PC-3 (cell line): ENCODE results near the gene AP3B1. TPM values are rescaled to one million over a fixed set of nuclear protein-coding genes. Genes with fewer than 3 reads are reported as not detected.

Source experiments
- ATAC-seq: fragments of 200-7000 bp; cut with Tn5 transposase; 2 replicates; pipeline ENCODE4 v1.9.1; 2020; ENCODE audit warnings: mild to moderate bottlenecking, moderate library complexity
- BruUV-seq: library from RNA; stranded (reverse); fragments of 400-500 nt; replicated peaks from 2 replicates; lab custom pipeline; 2021; lab: Mats Ljungman, UMichigan
- CTCF ChIA-PET: fragments of 300-600 bp; sonication (Branson Sonifier 250); formaldehyde crosslinking; loops from one replicate; lab custom pipeline; 2022; ENCODE audit warnings: antibody characterized with exemption; lab: Charles Lee
- POLR2A ChIA-PET: fragments of 300-600 bp; sonication (Branson Sonifier 250); formaldehyde crosslinking; loops from one replicate; lab custom pipeline; 2022; ENCODE audit warnings: antibody characterized with exemption; ENCODE audit not compliant: unreplicated experiment; lab: Charles Lee
- DNase-seq: peaks from one replicate; pipeline ENCODE4 v3.0.0-alpha.2; 2015
- H2AFZ ChIP-seq: fragments of 300-600 bp; sonication (generic); 2 replicates; pipeline ENCODE4 v1.6.0; 2016; ENCODE audit warnings: antibody characterized with exemption, low read length
- H3F3A ChIP-seq: fragments of 300-600 bp; sonication (generic); one replicate; pipeline ENCODE4 v1.6.0; 2017; ENCODE audit warnings: antibody characterized with exemption, low read length, control low read depth, mild to moderate bottlenecking; ENCODE audit not compliant: unreplicated experiment
- H3K27ac ChIP-seq: fragments of 300-600 bp; sonication (generic); 2 replicates; pipeline ENCODE4 v1.5.1; 2016; ENCODE audit warnings: mild to moderate bottlenecking, low read length
- H3K27me3 ChIP-seq: fragments of 300-600 bp; sonication (generic); 2 replicates; pipeline ENCODE4 v1.6.1; 2016; ENCODE audit warnings: low read length, mixed read lengths
- H3K36me3 ChIP-seq: fragments of 300-600 bp; sonication (generic); 2 replicates; pipeline ENCODE4 v1.6.1; 2016; ENCODE audit warnings: low read depth, mixed run types, low read length, mixed read lengths
- H3K4me1 ChIP-seq: fragments of 300-600 bp; sonication (generic); 2 replicates; pipeline ENCODE4 v1.5.1; 2016; ENCODE audit warnings: low read length; ENCODE audit not compliant: insufficient read depth
- H3K4me2 ChIP-seq: fragments of 300-600 bp; sonication (generic); 2 replicates; pipeline ENCODE4 v1.6.0; 2016; ENCODE audit warnings: low read length
- H3K4me3 ChIP-seq: fragments of 300-600 bp; sonication (generic); 2 replicates; pipeline ENCODE4 v1.5.1; 2016; ENCODE audit warnings: mild to moderate bottlenecking, low read length, mixed read lengths
- H3K79me2 ChIP-seq: fragments of 300-600 bp; sonication (generic); 2 replicates; pipeline ENCODE4 v1.6.1; 2017; ENCODE audit warnings: low read length, mixed read lengths
- H3K9ac ChIP-seq: fragments of 300-600 bp; sonication (generic); 2 replicates; pipeline ENCODE4 v1.6.0; 2016; ENCODE audit warnings: mild to moderate bottlenecking, low read length
- H3K9me2 ChIP-seq: fragments of 300-600 bp; sonication (generic); replicated peaks from 2 replicates; pipeline ENCODE4 v1.6.1; 2016; ENCODE audit warnings: mixed run types, low read length, mixed read lengths
- H3K9me3 ChIP-seq: fragments of 300-600 bp; sonication (generic); 2 replicates; pipeline ENCODE4 v1.6.1; 2016; ENCODE audit warnings: low read length, mixed read lengths
- H4K20me1 ChIP-seq: fragments of 300-600 bp; sonication (generic); 2 replicates; pipeline ENCODE4 v1.6.1; 2016; ENCODE audit warnings: low read length, mixed read lengths
- CTCF ChIP-seq: fragments of 300-600 bp; sonication (generic); conservative IDR thresholded peaks from 2 replicates; pipeline ENCODE4 v1.5.1; 2017; ENCODE audit warnings: antibody characterized with exemption, low read depth, mild to moderate bottlenecking, low read length
- EZH2 ChIP-seq: fragments of 300-600 bp; sonication (generic); IDR thresholded peaks from one replicate; pipeline ENCODE4 v1.6.1; 2017; ENCODE audit warnings: antibody characterized with exemption, mild to moderate bottlenecking, low read length; ENCODE audit not compliant: unreplicated experiment
- EZH2phosphoT487 ChIP-seq: fragments of 300-600 bp; sonication (generic); IDR thresholded peaks from 2 replicates; pipeline ENCODE4 v1.6.1; 2018; ENCODE audit warnings: mild to moderate bottlenecking, antibody characterized with exemption, low read length, borderline replicate concordance
- intact Hi-C: fragments of 100-400 bp; cut with micrococcal nuclease; formaldehyde crosslinking; loops from 2 replicates; pipeline ENCODE4 v1.9.0; 2023
- total RNA-seq: library from RNA; depleted of rRNA; stranded (reverse); fragments of >200 nt; gene quantifications from 2 replicates; pipeline ENCODE4 v1.2.3, GENCODE V29; 2014

Gene AP3B1
- total RNA-seq, 1 experiment from 2014 or later, result 25.7 TPM

- H3K4me2 ChIP-seq, result no peak overlapping the region
- no peaks in the 10 kb centered on the region for H3F3A ChIP-seq
- BruUV-seq, result no TSS peak
- no peaks in the 10 kb centered on the region for H3K36me3 ChIP-seq
- ChIA-PET CTCF (no interaction called here), POLR2A (no interaction called here)
- no peaks in the 10 kb centered on the region for H3K4me1 ChIP-seq
- no peaks in the 10 kb centered on the region for H3K9me3 ChIP-seq
- H2AFZ ChIP-seq, result no peak overlapping the region
- no peak overlapping the region for H3K4me3 ChIP-seq
- no peak overlapping the region for H3K9ac ChIP-seq
- no peak for DNase-seq
- intact Hi-C loops, result no loop called here
- no peak for ATAC-seq
- no peaks in the 10 kb centered on the region for H3K79me2 ChIP-seq
- no peaks in the 10 kb centered on the region for H3K9me2 ChIP-seq
- no peak overlapping the region for H3K27ac ChIP-seq
- H4K20me1 ChIP-seq, result no peaks in the 10 kb centered on the region
- no peaks in the 10 kb centered on the region for H3K27me3 ChIP-seq
- TF ChIP-seq CTCF (no peak), EZH2 (no peak), EZH2phosphoT487 (no peak)
Measured at GRCh38 chr5:77987988-77988387, 306.5 kb downstream of the AP3B1 start.

- CTCF ChIA-PET, result no interaction called here
- no peaks in the 10 kb centered on the region for H3K36me3 ChIP-seq
- no peaks in the 10 kb centered on the region for H3K27me3 ChIP-seq
- DNase-seq (no peak), ATAC-seq (no peak)
- H3K9ac ChIP-seq, result no peak overlapping the region
- BruUV-seq, result no TSS peak
- no peaks in the 10 kb centered on the region for H3K9me2 ChIP-seq
- H2AFZ ChIP-seq, result no peak overlapping the region
- no peak for TF ChIP-seq CTCF
- no peak for TF ChIP-seq EZH2
- TF ChIP-seq EZH2phosphoT487, result no peak
- H3K4me3 ChIP-seq, result no peak overlapping the region
- H3K9me3 ChIP-seq, result no peaks in the 10 kb centered on the region
- intact Hi-C loops, result no loop called here
- no peaks in the 10 kb centered on the region for H3F3A ChIP-seq
- H3K79me2 ChIP-seq, result no peaks in the 10 kb centered on the region
- H3K4me1 ChIP-seq, result no peaks in the 10 kb centered on the region
- H3K4me2 ChIP-seq, result no peak overlapping the region
- POLR2A ChIA-PET, result no interaction called here
- no peaks in the 10 kb centered on the region for H4K20me1 ChIP-seq
- no peak overlapping the region for H3K27ac ChIP-seq
Measured at GRCh38 chr5:77987331-77987730, 307.2 kb downstream of the AP3B1 start.

- no peaks in the 10 kb centered on the region for H3K27me3 ChIP-seq
- no peaks in the 10 kb centered on the region for H3K9me2 ChIP-seq
- no peaks in the 10 kb centered on the region for H3K9me3 ChIP-seq
- no peak overlapping the region for H2AFZ ChIP-seq
- ChIA-PET CTCF (no interaction called here), POLR2A (no interaction called here)
- BruUV-seq, result no TSS peak
- H3K9ac ChIP-seq, result no peak overlapping the region
- H4K20me1 ChIP-seq, result no peaks in the 10 kb centered on the region
- H3F3A ChIP-seq, result no peaks in the 10 kb centered on the region
- no peak overlapping the region for H3K4me3 ChIP-seq
- no peaks in the 10 kb centered on the region for H3K4me1 ChIP-seq
- H3K79me2 ChIP-seq, result no peaks in the 10 kb centered on the region
- ATAC-seq (no peak), DNase-seq (no peak)
- TF ChIP-seq EZH2phosphoT487, result no peak
- no peak for TF ChIP-seq EZH2
- no peak for TF ChIP-seq CTCF
- no peak overlapping the region for H3K4me2 ChIP-seq
- H3K27ac ChIP-seq, result no peak overlapping the region
- intact Hi-C loops, result no loop called here
- H3K36me3 ChIP-seq, result no peaks in the 10 kb centered on the region
Measured at GRCh38 chr5:77986261-77986660, 308.2 kb downstream of the AP3B1 start.
